ENCODE measurements around the gene TSC22D3.

The TSC22D3 gene

GRCh38 chrX:107676559-107677378 lies 98.8 kb downstream of the TSC22D3 start:
- H3K9me2 ChIP-seq (replicated peaks; ENCODE audit: insufficient read depth, low read length) = no peaks in the 10 kb centered on the region
- TF ChIP-seq CTCF (IDR thresholded peaks at IDR 0.05; ENCODE audit: insufficient read depth, low read length, poor library complexity, severe bottlenecking) (no peak), EZH2phosphoT487 (conservative IDR thresholded peaks at IDR 0.05; ENCODE audit: low read length) (no peak)
- H3K27me3 ChIP-seq (ENCODE audit: low read length) = no peaks in the 10 kb centered on the region
- peak overlapping the region; percentile 56 for H3K4me3 ChIP-seq (ENCODE audit: insufficient read depth, low read length, poor library complexity, severe bottlenecking)
- H3K79me2 ChIP-seq (ENCODE audit: insufficient read depth, low read length) = no peaks in the 10 kb centered on the region; the same call in 1 of the 2 replicates
- H3K9ac ChIP-seq (ENCODE audit: low read length) = peak overlapping the region; percentile 77
- H3K27ac ChIP-seq (ENCODE audit: low read depth, low read length) = peak overlapping the region; percentile 73
- H3K4me2 ChIP-seq (ENCODE audit: low read depth, low read length, poor library complexity, severe bottlenecking) = peak overlapping the region; percentile 74
- H3K36me3 ChIP-seq (ENCODE audit: low read length) = no peaks in the 10 kb centered on the region
- no peaks in the 10 kb centered on the region for H3K9me3 ChIP-seq (ENCODE audit: insufficient read depth, low read length)
- H3F3A ChIP-seq (ENCODE audit: insufficient read depth) = peaks cover 26% of the 10 kb centered on the region
- no peaks in the 10 kb centered on the region for H4K20me1 ChIP-seq (ENCODE audit: low read depth, low read length)
- peak overlapping the region; percentile 80 for H2AFZ ChIP-seq (ENCODE audit: low read depth, low read length, severe bottlenecking)

DNA sequence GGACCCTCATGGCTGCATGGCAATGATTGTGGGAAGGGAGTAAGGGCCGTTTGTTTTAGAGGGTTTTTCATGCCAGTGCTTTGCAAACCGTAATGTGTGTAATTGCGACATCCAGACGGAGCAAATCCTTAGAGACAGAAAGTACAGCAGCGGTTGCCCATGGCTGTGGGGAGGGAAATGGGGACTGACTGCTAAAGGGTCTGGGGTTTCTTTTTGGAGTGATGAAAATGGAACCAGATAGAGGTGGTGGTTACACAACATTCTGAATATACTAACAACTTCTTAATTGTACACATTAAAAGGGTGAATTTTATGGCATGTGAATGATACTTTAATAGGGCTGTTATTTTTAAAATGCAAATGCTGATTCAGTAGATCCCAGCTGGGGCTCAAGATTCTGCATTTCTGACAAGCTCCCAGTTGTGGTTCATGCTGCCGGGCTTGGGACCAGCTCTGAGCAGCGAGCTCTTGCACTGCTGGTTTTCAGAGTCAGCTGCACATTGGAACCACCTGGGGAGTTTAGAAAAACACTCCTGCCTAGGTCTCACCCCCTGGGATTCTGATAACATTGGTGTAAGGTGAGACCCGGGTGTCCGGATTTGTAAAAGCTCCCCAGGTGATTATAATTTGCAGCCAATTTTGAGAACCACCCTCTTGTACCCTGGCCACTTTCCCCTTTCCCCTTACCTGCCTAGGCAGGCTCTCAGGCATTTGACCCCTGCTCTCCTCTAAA lies 99.6 kb downstream of the TSC22D3 start:
- TF ChIP-seq CTCF (IDR thresholded peaks at IDR 0.05; ENCODE audit: insufficient read depth, low read length, poor library complexity, severe bottlenecking) = no peak
- no peak for TF ChIP-seq EZH2phosphoT487 (conservative IDR thresholded peaks at IDR 0.05; ENCODE audit: low read length)
- Histone ChIP-seq H3K4me2 (ENCODE audit: low read depth, low read length, poor library complexity, severe bottlenecking) (peak overlapping the region; percentile 74), H3K4me3 (ENCODE audit: insufficient read depth, low read length, poor library complexity, severe bottlenecking) (peak overlapping the region; percentile 56), H3K36me3 (ENCODE audit: low read length) (no peaks in the 10 kb centered on the region), H3K9me3 (ENCODE audit: insufficient read depth, low read length) (no peaks in the 10 kb centered on the region), H3K27me3 (ENCODE audit: low read length) (no peaks in the 10 kb centered on the region), H3K79me2 (ENCODE audit: insufficient read depth, low read length) (no peaks in the 10 kb centered on the region; the same call in 1 of the 2 replicates), H3K9ac (ENCODE audit: low read length) (peak overlapping the region; percentile 77), H3K27ac (ENCODE audit: low read depth, low read length) (peak overlapping the region; percentile 73), H3F3A (ENCODE audit: insufficient read depth) (peaks cover 26% of the 10 kb centered on the region), H4K20me1 (ENCODE audit: low read depth, low read length) (no peaks in the 10 kb centered on the region), H2AFZ (ENCODE audit: low read depth, low read length, severe bottlenecking) (peak overlapping the region; percentile 80), H3K9me2 (replicated peaks; ENCODE audit: insufficient read depth, low read length) (no peaks in the 10 kb centered on the region)

DNA sequence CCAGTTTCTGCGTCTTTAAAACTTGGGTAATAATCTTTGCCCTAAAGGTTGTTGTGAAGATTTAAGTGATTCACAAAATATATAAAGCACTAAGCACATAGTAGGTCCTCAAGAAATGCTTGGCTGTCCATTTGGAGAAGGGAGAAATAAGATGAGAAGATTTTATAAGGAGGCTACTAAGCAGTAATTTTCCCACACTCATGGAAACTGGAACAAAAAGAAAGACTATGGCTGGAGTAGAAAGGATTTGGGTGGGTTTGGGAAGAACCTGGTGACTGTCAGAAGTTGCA lies 100.3 kb downstream of the TSC22D3 start:
- Histone ChIP-seq H3K4me2 (ENCODE audit: low read depth, low read length, poor library complexity, severe bottlenecking) (peak overlapping the region; percentile 74), H3F3A (ENCODE audit: insufficient read depth) (peaks cover 26% of the 10 kb centered on the region), H3K27ac (ENCODE audit: low read depth, low read length) (peak overlapping the region; percentile 73), H3K27me3 (ENCODE audit: low read length) (no peaks in the 10 kb centered on the region), H3K9ac (ENCODE audit: low read length) (peak overlapping the region; percentile 77; the same call in 1 of the 2 replicates), H3K79me2 (ENCODE audit: insufficient read depth, low read length) (no peaks in the 10 kb centered on the region; the same call in 1 of the 2 replicates), H3K9me3 (ENCODE audit: insufficient read depth, low read length) (no peaks in the 10 kb centered on the region), H2AFZ (ENCODE audit: low read depth, low read length, severe bottlenecking) (no peak overlapping the region), H4K20me1 (ENCODE audit: low read depth, low read length) (no peaks in the 10 kb centered on the region), H3K4me3 (ENCODE audit: insufficient read depth, low read length, poor library complexity, severe bottlenecking) (peak overlapping the region; percentile 56), H3K36me3 (ENCODE audit: low read length) (no peaks in the 10 kb centered on the region), H3K9me2 (replicated peaks; ENCODE audit: insufficient read depth, low read length) (no peaks in the 10 kb centered on the region)
- no peak for TF ChIP-seq EZH2phosphoT487 (conservative IDR thresholded peaks at IDR 0.05; ENCODE audit: low read length)
- no peak for TF ChIP-seq CTCF (IDR thresholded peaks at IDR 0.05; ENCODE audit: insufficient read depth, low read length, poor library complexity, severe bottlenecking)

Measured in SU-DHL-6 (cell line).